ENCODE measurements around the gene PIGN. TPM values are rescaled to one million over a fixed set of nuclear protein-coding genes. Genes with fewer than 3 reads are reported as not detected.

PIGN gene
- total and polyA plus RNA-seq, 2 donors (not counting 3 experiments of a cell fraction or from before 2014, with no cell fraction given), result 13.7 to 26.1 TPM

DNA sequence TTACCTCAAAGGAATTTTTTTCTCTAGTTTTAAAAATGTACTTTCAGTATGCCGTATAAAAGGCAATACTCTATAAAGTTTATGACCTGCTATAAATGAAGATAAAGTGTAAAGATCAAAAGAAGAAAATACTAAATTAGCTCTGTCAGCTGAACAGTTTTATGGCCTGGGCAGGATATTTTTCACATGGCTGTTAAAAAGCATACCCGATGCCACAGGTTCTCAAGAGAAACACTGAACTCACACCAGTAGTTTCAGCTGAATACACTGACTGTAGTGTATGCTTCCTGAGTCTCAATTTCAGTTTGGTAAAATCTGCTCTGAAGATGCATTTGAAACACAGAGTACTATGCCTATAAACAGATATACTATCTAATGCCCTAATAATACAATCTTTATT is 126.0 kb downstream of the PIGN start:
- Histone ChIP-seq H3K27me3 (ENCODE audit: control insufficient read depth in 2 of 2, insufficient read depth in 2 of 2, low read length in 2 of 2) (no peaks in the 10 kb centered on the region), H3K27ac (ENCODE audit: insufficient read depth, low read depth, low read length) (no peak overlapping the region), H4K20me1 (replicated peaks; ENCODE audit: control insufficient read depth, extremely low read depth, insufficient read depth, low read length) (no peaks in the 10 kb centered on the region), H3K4me2 (ENCODE audit: insufficient read depth, low read length) (no peak overlapping the region), H3K9me1 (replicated peaks; ENCODE audit: control insufficient read depth, extremely low read depth, insufficient read depth, low read length) (no peaks in the 10 kb centered on the region), H3K9ac (replicated peaks; ENCODE audit: extremely low read depth, insufficient read depth, low read length) (no peak overlapping the region), H3K36me3 (ENCODE audit: control insufficient read depth in 2 of 2, extremely low read depth in 1 of 2, insufficient read depth in 2 of 2, low read length in 2 of 2) (no peaks in the 10 kb centered on the region), H3K79me2 (ENCODE audit: control insufficient read depth, insufficient read depth, low read length) (no peaks in the 10 kb centered on the region), H3K4me3 (replicated peaks in 1 of 3; ENCODE audit: insufficient read depth in 1 of 3, low read depth in 1 of 3, low read length in 3 of 3) (no peak overlapping the region), H3K4me1 (ENCODE audit: control insufficient read depth, extremely low read depth, insufficient read depth, low read length) (peaks cover 19% of the 10 kb centered on the region), H2AFZ (ENCODE audit: low read depth, low read length) (no peak overlapping the region), H3K9me3 (replicated peaks; ENCODE audit: control insufficient read depth, insufficient read depth, low read length) (no peaks in the 10 kb centered on the region)
- dilution Hi-C loops (cut with MboI; ENCODE audit: extremely low pct_ligation_motif_present, low sequenced_read_pairs) (no loop called here), intact Hi-C loops (cut with micrococcal nuclease) (loop anchor here (1.0 kb wide), 1 partner anchor 62 kb away; no protein-coding TSS in a partner anchor)
- ChIA-PET POLR2A (interaction anchor here (0.7 kb wide), 1 partner anchor 417 kb away, joined by 7 read pairs; no protein-coding TSS in a partner anchor), CTCF (interaction anchor here (0.6 to 1.7 kb wide), 2 partner anchors 68 to 238 kb away, joined by 3 to 7 read pairs; no protein-coding TSS in a partner anchor)
- no TSS peak for BruUV-seq (replicated peaks)
- DNase-seq (ENCODE audit: low read depth, low spot score) (no peak), FAIRE-seq (no peak)
- no peak for TF ChIP-seq POLR2A (IDR thresholded peaks at IDR 0.05; ENCODE audit: low read depth, low read length)

- TF ChIP-seq, protein P1, sequence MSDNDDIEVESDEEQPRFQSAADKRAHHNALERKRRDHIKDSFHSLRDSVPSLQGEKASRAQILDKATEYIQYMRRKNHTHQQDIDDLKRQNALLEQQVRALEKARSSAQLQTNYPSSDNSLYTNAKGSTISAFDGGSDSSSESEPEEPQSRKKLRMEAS (IDR thresholded peaks at IDR 0.05; ENCODE audit: insufficient read depth, insufficient read length), result no peak
- TF ChIP-seq GATA2 (IDR thresholded peaks at IDR 0.05; ENCODE audit: insufficient read depth, insufficient read length, low read depth, low read length), result no peak
- no peak for TF ChIP-seq CTCF (IDR thresholded peaks at IDR 0.05; ENCODE audit: extremely low read depth in 1 of 2, insufficient read depth in 1 of 2, low read depth in 1 of 2, low read length in 2 of 2)
- no peak for TF ChIP-seq EZH2 (IDR thresholded peaks at IDR 0.05; ENCODE audit: borderline replicate concordance, low read depth, low read length, severe bottlenecking)
- no peak for TF ChIP-seq MYC (IDR thresholded peaks at IDR 0.05; ENCODE audit: low read depth, low read length)
- TF ChIP-seq POLR2AphosphoS5 (IDR thresholded peaks at IDR 0.05; ENCODE audit: insufficient read depth, low read depth, low read length), result no peak
- TF ChIP-seq FOS (IDR thresholded peaks at IDR 0.05; ENCODE audit: borderline replicate concordance, insufficient read depth, low read length), result no peak
- no peak for TF ChIP-seq JUN (IDR thresholded peaks at IDR 0.05; ENCODE audit: borderline replicate concordance, insufficient read depth, insufficient read length, low read depth)
- no peak for TF ChIP-seq POLR2A (IDR thresholded peaks at IDR 0.05; ENCODE audit: low read depth, low read length)
- Histone ChIP-seq H4K20me1 (replicated peaks; ENCODE audit: control insufficient read depth, extremely low read depth, insufficient read depth, low read length) (no peaks in the 10 kb centered on the region), H3K9me3 (replicated peaks; ENCODE audit: control insufficient read depth, insufficient read depth, low read length) (no peaks in the 10 kb centered on the region), H3K27me3 (ENCODE audit: control insufficient read depth in 2 of 2, insufficient read depth in 2 of 2, low read length in 2 of 2) (no peaks in the 10 kb centered on the region), H3K9me1 (replicated peaks; ENCODE audit: control insufficient read depth, extremely low read depth, insufficient read depth, low read length) (no peaks in the 10 kb centered on the region), H3K4me2 (ENCODE audit: insufficient read depth, low read length) (no peak overlapping the region), H3K9ac (replicated peaks; ENCODE audit: extremely low read depth, insufficient read depth, low read length) (no peak overlapping the region), H3K4me3 (replicated peaks in 1 of 3; ENCODE audit: insufficient read depth in 1 of 3, low read depth in 1 of 3, low read length in 3 of 3) (no peak overlapping the region), H3K27ac (ENCODE audit: insufficient read depth, low read depth, low read length) (no peak overlapping the region), H3K4me1 (ENCODE audit: control insufficient read depth, extremely low read depth, insufficient read depth, low read length) (no peaks in the 10 kb centered on the region), H2AFZ (ENCODE audit: low read depth, low read length) (no peak overlapping the region), H3K79me2 (ENCODE audit: control insufficient read depth, insufficient read depth, low read length) (no peaks in the 10 kb centered on the region), H3K36me3 (ENCODE audit: control insufficient read depth in 2 of 2, extremely low read depth in 1 of 2, insufficient read depth in 2 of 2, low read length in 2 of 2) (no peaks in the 10 kb centered on the region)
- FAIRE-seq, result no peak
- dilution Hi-C loops (cut with MboI; ENCODE audit: extremely low pct_ligation_motif_present, low sequenced_read_pairs), result no loop called here
- CTCF ChIA-PET, result interaction anchor here (0.9 to 1.1 kb wide), 2 partner anchors 31 to 64 kb away, joined by 3 read pairs; no protein-coding TSS in a partner anchor
- BruUV-seq (replicated peaks), result no TSS peak
- POLR2A ChIA-PET, result interaction anchor here (0.7 kb wide), 1 partner anchor 23 kb away, joined by 6 read pairs; no protein-coding TSS in a partner anchor
- intact Hi-C loops (cut with micrococcal nuclease), result no loop called here
- DNase-seq (ENCODE audit: low read depth, low spot score), result no peak
These were observed 131.8 kb downstream of the PIGN start for GRCh38 chr18:62054929-62055498.

All from endothelial cell of umbilical vein (primary cell).